Astrocyte (in vitro differentiated cells and primary cell): ENCODE data around the gene KBTBD2. TPM values are rescaled to one million over a fixed set of nuclear protein-coding genes. Genes with fewer than 3 reads are reported as not detected.

ENCODE experiments used
- DNase-seq: peaks from one replicate; pipeline ENCODE4 v3.0.0-alpha.2; 2010; ENCODE audit warnings: low read depth
- FAIRE-seq: peaks from 2 replicates; lab custom pipeline; 2011; peaks lifted over from hg19 to GRCh38; lab: Jason Lieb, UNC
- H2AFZ ChIP-seq: 2 replicates; pipeline ENCODE4 v1.6.0; 2012; ENCODE audit warnings: low read depth, low read length, inconsistent platforms
- H3K27ac ChIP-seq: 2 replicates; pipeline ENCODE4 v1.5.1; 2011; ENCODE audit warnings: low read depth, low read length, inconsistent platforms
- H3K27me3 ChIP-seq: 2 replicates; pipeline ENCODE4 v1.6.0; 2011; ENCODE audit warnings: low read length, inconsistent platforms; ENCODE audit not compliant: insufficient read depth
- H3K36me3 ChIP-seq: 2 replicates; pipeline ENCODE4 v1.5.1; 2011; ENCODE audit warnings: low read length, inconsistent platforms; ENCODE audit not compliant: insufficient read depth
- H3K4me1 ChIP-seq: 2 replicates; pipeline ENCODE4 v1.5.1; 2011; ENCODE audit warnings: low read length, inconsistent platforms; ENCODE audit not compliant: insufficient read depth
- H3K4me2 ChIP-seq: 2 replicates; pipeline ENCODE4 v1.6.0; 2012; ENCODE audit warnings: low read length, inconsistent platforms
- H3K4me3 ChIP-seq: 2 replicates; pipeline ENCODE4 v1.5.1; 2011; ENCODE audit warnings: low read depth, mild to moderate bottlenecking, low read length, inconsistent platforms; ENCODE audit not compliant: insufficient read depth
- H3K79me2 ChIP-seq: 2 replicates; pipeline ENCODE4 v1.6.0; 2012; ENCODE audit warnings: mild to moderate bottlenecking, low read length, inconsistent platforms; ENCODE audit not compliant: insufficient read depth
- H3K9ac ChIP-seq: 2 replicates; pipeline ENCODE4 v1.6.0; 2012; ENCODE audit warnings: mild to moderate bottlenecking, low read length, inconsistent platforms
- H3K9me3 ChIP-seq: 2 replicates; pipeline ENCODE4 v1.5.1; 2012; ENCODE audit warnings: low read depth, mild to moderate bottlenecking, low read length, inconsistent platforms; ENCODE audit not compliant: insufficient read depth
- H4K20me1 ChIP-seq: 2 replicates; pipeline ENCODE4 v1.6.0; 2012; ENCODE audit warnings: low read length, inconsistent platforms; ENCODE audit not compliant: insufficient read depth
- H3K27ac Mint-ChIP-seq: one replicate; pipeline ENCODE4 v1.8.0; 2021; ENCODE audit warnings: mild to moderate bottlenecking, mixed read lengths; ENCODE audit not compliant: unreplicated experiment
- H3K27me3 Mint-ChIP-seq: one replicate; pipeline ENCODE4 v1.8.0; 2021; ENCODE audit warnings: low read depth, mixed read lengths; ENCODE audit not compliant: unreplicated experiment
- H3K36me3 Mint-ChIP-seq: one replicate; pipeline ENCODE4 v1.8.0; 2021; ENCODE audit warnings: low read depth, mixed read lengths; ENCODE audit not compliant: unreplicated experiment
- H3K4me1 Mint-ChIP-seq: one replicate; pipeline ENCODE4 v1.8.0; 2021; ENCODE audit warnings: low read depth, mixed read lengths; ENCODE audit not compliant: unreplicated experiment
- H3K4me3 Mint-ChIP-seq: one replicate; pipeline ENCODE4 v1.8.0; 2021; ENCODE audit warnings: mild to moderate bottlenecking, moderate library complexity, mixed read lengths; ENCODE audit not compliant: unreplicated experiment
- H3K9me3 Mint-ChIP-seq: one replicate; pipeline ENCODE4 v1.8.0; 2021; ENCODE audit warnings: mild to moderate bottlenecking, mixed read lengths; ENCODE audit not compliant: unreplicated experiment
- CTCF ChIP-seq: IDR thresholded peaks from 2 replicates; pipeline ENCODE4 v1.5.1; 2011; ENCODE audit warnings: low read depth, mild to moderate bottlenecking, inconsistent platforms, low read length, moderate library complexity; ENCODE audit not compliant: insufficient read depth
- EZH2 ChIP-seq: IDR thresholded peaks from 2 replicates; pipeline ENCODE4 v1.6.1; 2012; ENCODE audit warnings: mild to moderate bottlenecking, low read length, inconsistent platforms; ENCODE audit not compliant: insufficient read depth
- total RNA-seq: library from RNA; stranded (reverse); gene quantifications from 2 replicates; pipeline ENCODE4 v1.2.1, GENCODE V29; 2021

The KBTBD2 gene
- total RNA-seq, 1 donor from 2014 or later: 26.9 TPM

DNA sequence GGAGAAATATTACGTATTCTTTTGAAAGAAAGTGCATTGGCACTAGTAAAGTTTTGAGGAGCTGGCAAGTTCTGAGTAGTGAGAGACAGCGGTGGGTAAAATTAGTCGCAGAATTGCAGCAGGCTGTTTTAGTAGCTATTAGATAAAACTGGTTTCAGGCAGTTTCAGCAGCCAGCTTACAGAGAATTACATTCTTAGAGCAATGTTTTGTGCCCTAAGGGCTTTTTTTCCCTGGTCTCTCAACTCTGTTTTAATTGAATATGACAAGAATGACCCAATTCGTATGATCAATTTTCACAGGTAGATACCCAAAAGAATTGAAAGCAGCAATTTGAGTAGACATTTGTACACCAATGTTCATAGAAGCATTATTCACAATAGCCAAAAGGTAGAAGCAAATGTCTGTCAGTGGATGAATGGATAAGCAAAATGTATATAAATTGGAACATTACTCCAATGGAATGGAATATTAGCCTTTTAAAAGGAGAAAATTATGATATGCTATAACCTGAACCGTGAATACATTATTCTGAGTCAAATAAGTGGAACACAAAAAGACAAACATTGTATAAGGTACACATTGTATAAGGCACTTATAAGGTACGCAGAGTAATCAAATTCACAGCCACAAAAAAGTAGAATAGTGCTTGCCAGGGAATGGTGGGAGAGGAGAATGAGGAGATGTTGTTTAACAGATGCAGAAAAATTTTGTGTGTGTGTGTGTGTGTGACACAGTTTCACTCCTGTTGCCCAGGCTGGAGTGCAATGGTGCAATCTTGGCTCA, 5.2 kb upstream of the KBTBD2 start:
- Histone ChIP-seq H3K4me1 (peaks cover 11% of the 10 kb centered on the region), H2AFZ (no peak overlapping the region), H3K9ac (no peak overlapping the region), H3K36me3 (no peaks in the 10 kb centered on the region), H3K27me3 (no peaks in the 10 kb centered on the region), H3K4me2 (no peak overlapping the region), H4K20me1 (no peaks in the 10 kb centered on the region), H3K79me2 (no peaks in the 10 kb centered on the region), H3K9me3 (no peaks in the 10 kb centered on the region), H3K4me3 (no peak overlapping the region), H3K27ac (no peak overlapping the region)
- TF ChIP-seq CTCF (no peak), EZH2 (no peak)
- peaks cover 14% of the 10 kb centered on the region for H3K4me1 Mint-ChIP-seq
- H3K27ac Mint-ChIP-seq: no peak overlapping the region
- peaks cover 6% of the 10 kb centered on the region for H3K27me3 Mint-ChIP-seq
- no peaks in the 10 kb centered on the region for H3K36me3 Mint-ChIP-seq
- DNase-seq: no peak
- no peak overlapping the region for H3K4me3 Mint-ChIP-seq
- no peak for FAIRE-seq
- H3K9me3 Mint-ChIP-seq: no peaks in the 10 kb centered on the region

DNA sequence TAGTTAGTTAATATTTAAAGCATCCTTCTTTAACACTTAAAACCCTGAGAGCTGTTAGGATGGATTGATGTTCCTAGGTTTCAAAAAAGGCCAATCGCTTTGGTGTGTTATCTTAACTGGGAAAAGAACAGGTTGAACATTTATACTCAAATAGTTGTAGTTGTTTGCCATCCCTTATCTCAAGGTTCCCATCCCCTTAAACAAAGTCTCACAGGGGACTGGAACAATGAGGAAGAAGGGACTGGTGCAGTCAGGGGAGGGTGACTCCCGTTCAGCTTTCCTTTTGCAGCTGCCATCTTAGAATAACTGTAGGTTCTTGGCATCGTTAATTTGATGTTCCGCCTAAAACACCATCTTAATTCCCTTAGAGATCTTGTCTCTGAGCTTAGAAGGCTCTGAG, 2.6 kb upstream of the KBTBD2 start:
- DNase-seq (no peak), FAIRE-seq (no peak)
- Mint-ChIP-seq H3K27ac (no peak overlapping the region), H3K4me3 (no peak overlapping the region), H3K9me3 (no peaks in the 10 kb centered on the region), H3K27me3 (peaks cover 4% of the 10 kb centered on the region), H3K36me3 (no peaks in the 10 kb centered on the region), H3K4me1 (peaks cover 23% of the 10 kb centered on the region)
- Histone ChIP-seq H3K9ac (no peak overlapping the region), H3K36me3 (no peaks in the 10 kb centered on the region), H3K9me3 (no peaks in the 10 kb centered on the region), H3K27ac (no peak overlapping the region), H3K4me2 (no peak overlapping the region), H3K27me3 (no peaks in the 10 kb centered on the region), H2AFZ (no peak overlapping the region), H3K4me1 (peaks cover 19% of the 10 kb centered on the region), H3K79me2 (peaks cover 19% of the 10 kb centered on the region), H4K20me1 (peaks cover 15% of the 10 kb centered on the region), H3K4me3 (no peak overlapping the region)
- TF ChIP-seq EZH2: no peak
- no peak for TF ChIP-seq CTCF

- Histone ChIP-seq H3K4me2 (no peak overlapping the region), H3K36me3 (no peaks in the 10 kb centered on the region), H3K4me3 (no peak overlapping the region), H4K20me1 (peaks cover 18% of the 10 kb centered on the region), H3K79me2 (peaks cover 23% of the 10 kb centered on the region), H3K27me3 (no peaks in the 10 kb centered on the region), H3K9me3 (no peaks in the 10 kb centered on the region), H3K27ac (no peak overlapping the region), H3K4me1 (peaks cover 19% of the 10 kb centered on the region), H3K9ac (no peak overlapping the region), H2AFZ (no peak overlapping the region)
- H3K27me3 Mint-ChIP-seq: peaks cover 2% of the 10 kb centered on the region
- no peak overlapping the region for H3K27ac Mint-ChIP-seq
- DNase-seq: no peak
- FAIRE-seq: no peak
- no peak overlapping the region for H3K4me3 Mint-ChIP-seq
- H3K36me3 Mint-ChIP-seq: no peaks in the 10 kb centered on the region
- H3K4me1 Mint-ChIP-seq: peaks cover 25% of the 10 kb centered on the region
- TF ChIP-seq CTCF (no peak), EZH2 (no peak)
- H3K9me3 Mint-ChIP-seq: no peaks in the 10 kb centered on the region
Measured at GRCh38 chr7:32893722-32894121, 2.2 kb upstream of the KBTBD2 start.
